ENCODE results near the gene LRRC42. TPM values are rescaled to one million over a fixed set of nuclear protein-coding genes. Genes with fewer than 3 reads are reported as not detected.

Gene LRRC42
- total and polyA plus RNA-seq, 5 donors = 8.8 to 19.5 (median 14.8) TPM

DNA sequence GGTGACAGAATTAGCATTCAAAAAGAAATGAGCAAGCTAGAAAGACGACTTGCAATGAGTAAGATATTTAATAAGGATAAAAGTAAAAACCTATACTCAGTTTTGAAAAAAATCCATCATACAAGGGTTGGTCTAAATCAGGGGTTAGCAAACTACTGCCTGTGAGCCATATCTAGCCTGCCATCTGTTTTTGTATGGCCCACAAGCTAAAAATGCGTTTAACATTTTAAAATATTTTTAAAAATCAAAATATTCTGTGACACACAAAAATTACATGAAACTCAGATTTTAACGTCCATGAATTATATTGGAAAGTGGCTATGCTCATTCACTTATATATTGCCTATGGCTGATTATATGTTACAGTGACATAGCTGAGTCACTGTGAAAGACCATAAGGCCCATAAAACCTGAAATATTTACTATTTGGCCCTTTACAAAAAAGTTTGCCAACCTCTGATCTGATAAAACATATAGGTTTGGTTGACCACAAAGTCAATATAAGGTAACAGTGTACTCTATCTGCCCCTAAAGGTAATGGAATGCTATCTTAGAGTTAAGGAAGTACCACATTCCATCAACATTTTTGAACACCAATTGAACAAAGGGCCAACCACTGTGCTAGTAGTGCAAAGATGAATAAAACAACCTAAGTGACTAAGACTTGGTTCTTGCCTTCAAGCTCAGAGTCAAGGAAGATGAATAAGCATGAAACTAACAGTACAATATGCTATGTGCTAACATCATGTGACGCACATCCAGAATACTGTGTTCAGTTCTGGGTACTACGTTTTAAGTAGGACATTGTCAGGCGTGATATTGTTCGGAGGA, 3.8 kb upstream of the LRRC42 start:
- ATAC-seq (no peak), DNase-seq (no peak)
- WGBS = 86% methylated on average over 7 of the region's 7 CpGs
- no peak overlapping the region for H3K4me3 ChIP-seq (ENCODE audit: low read length)
- no peaks in the 10 kb centered on the region for H3K9me3 ChIP-seq (ENCODE audit: control insufficient read depth, low read length)
- intact Hi-C loops (cut with DNase I) = loop anchor here in 2 of 4 donors (2.0 to 10.0 kb wide), 2 partner anchors 48 to 66 kb away; partner anchors contain the start of gene DIO1 (in 1 of the 2)
- peaks cover 5% of the 10 kb centered on the region for H3K4me1 ChIP-seq (ENCODE audit: control insufficient read depth, insufficient read depth, low read length)
- no peak overlapping the region for H3K27ac ChIP-seq (ENCODE audit: low read length)
- H3K27me3 ChIP-seq (ENCODE audit: control insufficient read depth, insufficient read depth) = no peaks in the 10 kb centered on the region

GRCh38 chr1:53943090-53943489, 3.1 kb upstream of the LRRC42 start:
- Histone ChIP-seq H3K4me3 (ENCODE audit: low read length) (no peak overlapping the region), H3K27ac (ENCODE audit: low read length) (no peak overlapping the region), H3K9me3 (ENCODE audit: control insufficient read depth, low read length) (no peaks in the 10 kb centered on the region), H3K27me3 (ENCODE audit: control insufficient read depth, insufficient read depth) (no peaks in the 10 kb centered on the region), H3K4me1 (ENCODE audit: control insufficient read depth, insufficient read depth, low read length) (peaks cover 5% of the 10 kb centered on the region)
- DNase-seq = no peak
- no peak for ATAC-seq
- intact Hi-C loops (cut with DNase I) = loop anchor here in 2 of 4 donors (2.0 to 10.0 kb wide), 2 partner anchors 48 to 66 kb away; partner anchors contain the start of gene DIO1 (in 1 of the 2)
- WGBS = 97% methylated on average over 6 of the region's 6 CpGs

DNA sequence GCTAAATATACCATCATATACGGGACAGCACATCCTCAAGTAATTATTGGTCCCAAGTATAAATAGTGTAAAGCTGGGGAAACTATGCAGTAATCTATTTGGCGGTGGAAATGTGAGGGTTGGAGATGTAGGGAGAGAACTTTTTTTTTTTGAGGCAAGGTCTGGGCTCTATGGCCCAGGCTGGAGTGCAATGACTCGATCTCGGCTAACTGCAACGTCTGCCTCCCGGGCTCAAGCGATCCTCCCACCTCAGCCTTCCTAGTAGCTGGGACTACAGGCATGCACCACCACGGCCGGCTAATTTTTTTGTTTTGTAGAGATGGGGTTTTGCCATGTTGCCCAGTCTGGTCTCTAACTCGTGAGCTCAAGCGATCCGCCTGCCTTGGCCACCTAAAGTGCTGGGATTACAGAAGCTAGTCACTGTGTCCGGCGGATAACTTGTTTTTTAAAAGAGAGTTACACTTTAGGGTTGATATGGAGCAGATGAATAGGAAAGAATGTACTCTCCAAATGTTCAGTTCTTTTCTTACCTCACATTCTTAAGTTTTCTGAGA, 2.6 kb upstream of the LRRC42 start:
- Histone ChIP-seq H3K27ac (ENCODE audit: low read length) (no peak overlapping the region), H3K4me1 (ENCODE audit: control insufficient read depth, insufficient read depth, low read length) (peaks cover 5% of the 10 kb centered on the region), H3K9me3 (ENCODE audit: control insufficient read depth, low read length) (no peaks in the 10 kb centered on the region), H3K4me3 (ENCODE audit: low read length) (no peak overlapping the region), H3K27me3 (ENCODE audit: control insufficient read depth, insufficient read depth) (no peaks in the 10 kb centered on the region)
- intact Hi-C loops (cut with DNase I) = loop anchor here in 2 of 4 donors (2.0 to 10.0 kb wide), 2 partner anchors 49 to 67 kb away; partner anchors contain the start of gene DIO1 (in 1 of the 2)
- WGBS = 95% methylated on average over 14 of the region's 14 CpGs
- ATAC-seq = no peak
- DNase-seq = no peak

GRCh38 chr1:53944469-53945182, 1.5 kb upstream of the LRRC42 start:
- WGBS = 63% methylated on average over 20 of the region's 20 CpGs
- intact Hi-C loops (cut with DNase I) = loop anchor here in 3 of 4 donors (5.0 to 10.0 kb wide), 3 partner anchors 50 to 67 kb away; partner anchors contain the start of gene DIO1 (in 2 of the 3)
- Histone ChIP-seq H3K9me3 (ENCODE audit: control insufficient read depth, low read length) (no peaks in the 10 kb centered on the region), H3K4me3 (ENCODE audit: low read length) (peak overlapping the region; percentile 67), H3K27me3 (ENCODE audit: control insufficient read depth, insufficient read depth) (no peaks in the 10 kb centered on the region), H3K4me1 (ENCODE audit: control insufficient read depth, insufficient read depth, low read length) (peaks cover 5% of the 10 kb centered on the region), H3K27ac (ENCODE audit: low read length) (peak overlapping the region; percentile 32)
- DNase-seq (no peak), ATAC-seq (no peak)

DNA sequence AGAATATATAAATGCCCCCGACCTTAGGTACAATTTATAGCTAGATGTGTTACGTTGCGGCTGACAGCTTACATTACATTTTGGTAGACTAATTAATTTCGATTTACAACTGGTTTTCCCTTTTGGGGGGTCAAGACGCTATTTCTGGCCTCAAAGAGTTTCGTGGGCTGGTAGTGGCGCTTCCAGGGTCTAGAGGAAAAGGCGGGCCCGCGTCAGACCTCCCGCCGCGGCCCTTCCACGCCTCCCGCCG, 1.0 kb upstream of the LRRC42 start:
- H3K9me3 ChIP-seq (ENCODE audit: control insufficient read depth, low read length) = no peaks in the 10 kb centered on the region
- DNase-seq (no peak), ATAC-seq (no peak)
- peaks cover 5% of the 10 kb centered on the region for H3K4me1 ChIP-seq (ENCODE audit: control insufficient read depth, insufficient read depth, low read length)
- H3K4me3 ChIP-seq (ENCODE audit: low read length) = peak overlapping the region; percentile 67
- no peaks in the 10 kb centered on the region for H3K27me3 ChIP-seq (ENCODE audit: control insufficient read depth, insufficient read depth)
- under 1% methylated on average over 16 of the region's 16 CpGs for WGBS
- intact Hi-C loops (cut with DNase I) = loop anchor here in 3 of 4 donors (5.0 to 10.0 kb wide), 3 partner anchors 50 to 68 kb away; partner anchors contain the start of gene DIO1 (in 2 of the 3)
- peak overlapping the region; percentile 76 for H3K27ac ChIP-seq (ENCODE audit: low read length)

DNA sequence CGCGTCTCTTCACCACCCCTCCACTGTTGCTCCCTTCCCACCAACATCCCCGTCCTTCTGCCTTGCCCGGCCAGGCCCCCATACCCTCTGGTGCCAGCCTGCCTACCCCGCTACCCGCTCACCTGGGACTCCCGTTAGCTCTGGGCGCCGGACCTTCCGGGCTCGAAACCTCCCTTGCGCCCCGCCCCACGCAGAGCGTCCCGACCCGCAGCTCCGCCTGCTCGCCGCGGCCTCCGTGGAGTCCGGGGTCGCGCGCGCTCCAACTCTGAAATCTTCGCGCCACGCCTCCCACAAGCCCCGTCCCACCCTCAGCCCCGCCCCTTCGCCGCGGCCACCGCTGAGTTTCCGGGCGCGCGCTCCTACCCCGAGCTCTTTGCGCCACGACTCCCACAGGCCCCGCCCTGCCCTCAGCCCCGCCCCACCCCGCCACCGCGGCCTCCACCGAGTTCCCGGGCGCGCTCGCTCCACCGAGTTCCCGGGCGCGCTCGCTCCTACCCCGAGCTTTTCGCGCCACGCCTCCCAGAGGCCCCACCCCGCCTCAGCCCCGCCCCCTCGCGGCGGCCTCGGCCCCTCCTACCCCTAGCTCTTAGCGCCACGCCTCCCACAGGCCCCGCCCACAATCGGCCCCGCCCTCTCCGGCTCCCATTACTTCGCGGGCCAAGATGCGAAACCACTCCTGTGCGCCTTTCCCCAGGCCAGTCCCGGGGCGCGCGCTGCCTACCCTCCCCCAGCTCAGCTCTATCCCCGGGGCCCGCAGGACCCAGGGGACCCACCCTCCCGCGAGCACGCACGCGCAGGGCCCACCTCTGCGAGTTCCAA, 508 bp upstream of the LRRC42 start, which contains the start of gene IFT25:
Gene IFT25 (minus strand): TSS at position 267 of the 819 bp plus-strand sequence. CDS start 5,617 bp downstream, outside the sequence.
- peak within 1 kb of the TSS; percentile 67 for H3K4me3 ChIP-seq (ENCODE audit: low read length)
- H3K27me3 ChIP-seq (ENCODE audit: control insufficient read depth, insufficient read depth) = no peaks in the 10 kb centered on the region
- ATAC-seq (peak; percentile 96 to 97), DNase-seq (peak; percentile 96 to 99 (median 98))
- under 1% methylated on average over 90 of the region's 90 CpGs for WGBS
- H3K4me1 ChIP-seq (ENCODE audit: control insufficient read depth, insufficient read depth, low read length) = peaks cover 5% of the 10 kb centered on the region
- H3K9me3 ChIP-seq (ENCODE audit: control insufficient read depth, low read length) = no peaks in the 10 kb centered on the region
- intact Hi-C loops (cut with DNase I) = loop anchor here in 3 of 4 donors (5.0 to 10.0 kb wide), 3 partner anchors 51 to 68 kb away; partner anchors contain the start of gene DIO1 (in 2 of the 3)
- H3K27ac ChIP-seq (ENCODE audit: low read length) = peak within 1 kb of the TSS; percentile 82

GRCh38 chr1:53947172-53947907, 1.2 kb downstream of the LRRC42 start:
- DNase-seq (no peak), ATAC-seq (no peak)
- Histone ChIP-seq H3K4me3 (ENCODE audit: low read length) (peak overlapping the region; percentile 67), H3K9me3 (ENCODE audit: control insufficient read depth, low read length) (no peaks in the 10 kb centered on the region), H3K27ac (ENCODE audit: low read length) (peak overlapping the region; percentile 12), H3K27me3 (ENCODE audit: control insufficient read depth, insufficient read depth) (no peaks in the 10 kb centered on the region), H3K4me1 (ENCODE audit: control insufficient read depth, insufficient read depth, low read length) (peaks cover 5% of the 10 kb centered on the region)
- intact Hi-C loops (cut with DNase I) = loop anchor here in 3 of 4 donors (5.0 to 10.0 kb wide), 3 partner anchors 53 to 70 kb away; partner anchors contain the start of gene DIO1 (in 2 of the 3)
- WGBS = 51% methylated on average over 6 of the region's 6 CpGs

GRCh38 chr1:53948291-53948690, 2.1 kb downstream of the LRRC42 start:
- intact Hi-C loops (cut with DNase I) = loop anchor here in 3 of 4 donors (5.0 to 10.0 kb wide), 3 partner anchors 53 to 71 kb away; partner anchors contain the start of gene DIO1 (in 2 of the 3)
- no peak for DNase-seq
- Histone ChIP-seq H3K4me1 (ENCODE audit: control insufficient read depth, insufficient read depth, low read length) (peaks cover 5% of the 10 kb centered on the region), H3K9me3 (ENCODE audit: control insufficient read depth, low read length) (no peaks in the 10 kb centered on the region), H3K4me3 (ENCODE audit: low read length) (no peak overlapping the region), H3K27me3 (ENCODE audit: control insufficient read depth, insufficient read depth) (no peaks in the 10 kb centered on the region), H3K27ac (ENCODE audit: low read length) (no peak overlapping the region)
- no peak for ATAC-seq
- WGBS = 87% methylated on average over 5 of the region's 5 CpGs

- intact Hi-C loops (cut with DNase I) = loop anchor here in 3 of 4 donors (5.0 to 10.0 kb wide), 3 partner anchors 55 to 72 kb away; partner anchors contain the start of gene DIO1 (in 2 of the 3)
- Histone ChIP-seq H3K9me3 (ENCODE audit: control insufficient read depth, low read length) (no peaks in the 10 kb centered on the region), H3K27ac (ENCODE audit: low read length) (no peak overlapping the region), H3K4me3 (ENCODE audit: low read length) (no peak overlapping the region), H3K4me1 (ENCODE audit: control insufficient read depth, insufficient read depth, low read length) (peaks cover 5% of the 10 kb centered on the region), H3K27me3 (ENCODE audit: control insufficient read depth, insufficient read depth) (no peaks in the 10 kb centered on the region)
- WGBS = 78% methylated on average over 4 of the region's 4 CpGs
- DNase-seq (no peak), ATAC-seq (no peak)
Observed at GRCh38 chr1:53949023-53949990, 3.2 kb downstream of the LRRC42 start.
